Measurements from ENCODE around the gene TNFRSF25.

DNA sequence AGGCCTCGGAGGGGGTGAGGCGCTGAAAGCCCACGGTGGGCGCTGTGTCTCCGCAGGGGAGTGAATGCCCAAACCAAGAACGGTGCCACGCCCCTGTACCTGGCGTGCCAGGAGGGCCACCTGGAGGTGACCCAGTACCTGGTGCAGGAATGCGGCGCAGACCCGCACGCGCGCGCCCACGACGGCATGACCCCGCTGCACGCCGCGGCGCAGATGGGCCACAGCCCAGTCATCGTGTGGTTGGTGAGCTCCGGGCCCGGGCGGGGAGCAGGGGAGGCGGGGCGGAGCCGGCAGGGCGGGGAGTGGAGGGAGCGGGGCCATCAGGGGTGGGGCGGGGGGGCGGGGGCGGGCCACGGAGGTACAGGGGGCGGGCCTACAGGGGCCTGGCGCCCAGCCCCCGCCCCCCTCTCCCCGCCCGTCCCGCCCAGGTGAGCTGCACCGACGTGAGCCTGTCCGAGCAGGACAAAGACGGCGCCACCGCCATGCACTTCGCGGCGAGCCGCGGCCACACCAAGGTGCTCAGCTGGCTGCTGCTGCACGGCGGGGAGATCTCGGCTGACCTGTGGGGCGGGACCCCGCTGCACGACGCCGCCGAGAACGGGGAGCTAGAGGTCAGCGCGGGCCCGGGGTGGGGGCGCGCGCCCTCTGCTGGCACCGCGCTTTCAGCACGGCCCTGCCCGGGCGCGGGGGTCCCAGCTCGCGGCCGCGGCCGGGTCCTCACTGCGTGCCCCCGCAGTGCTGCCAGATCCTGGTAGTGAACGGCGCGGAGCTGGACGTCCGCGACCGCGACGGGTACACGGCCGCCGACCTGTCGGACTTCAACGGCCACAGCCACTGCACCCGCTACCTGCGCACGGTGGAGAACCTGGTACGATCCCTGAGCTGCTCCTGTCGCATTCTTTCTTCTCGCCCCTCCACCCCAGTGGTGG lies 25.5 kb downstream of the TNFRSF25 start:
- TF ChIP-seq, protein P1, sequence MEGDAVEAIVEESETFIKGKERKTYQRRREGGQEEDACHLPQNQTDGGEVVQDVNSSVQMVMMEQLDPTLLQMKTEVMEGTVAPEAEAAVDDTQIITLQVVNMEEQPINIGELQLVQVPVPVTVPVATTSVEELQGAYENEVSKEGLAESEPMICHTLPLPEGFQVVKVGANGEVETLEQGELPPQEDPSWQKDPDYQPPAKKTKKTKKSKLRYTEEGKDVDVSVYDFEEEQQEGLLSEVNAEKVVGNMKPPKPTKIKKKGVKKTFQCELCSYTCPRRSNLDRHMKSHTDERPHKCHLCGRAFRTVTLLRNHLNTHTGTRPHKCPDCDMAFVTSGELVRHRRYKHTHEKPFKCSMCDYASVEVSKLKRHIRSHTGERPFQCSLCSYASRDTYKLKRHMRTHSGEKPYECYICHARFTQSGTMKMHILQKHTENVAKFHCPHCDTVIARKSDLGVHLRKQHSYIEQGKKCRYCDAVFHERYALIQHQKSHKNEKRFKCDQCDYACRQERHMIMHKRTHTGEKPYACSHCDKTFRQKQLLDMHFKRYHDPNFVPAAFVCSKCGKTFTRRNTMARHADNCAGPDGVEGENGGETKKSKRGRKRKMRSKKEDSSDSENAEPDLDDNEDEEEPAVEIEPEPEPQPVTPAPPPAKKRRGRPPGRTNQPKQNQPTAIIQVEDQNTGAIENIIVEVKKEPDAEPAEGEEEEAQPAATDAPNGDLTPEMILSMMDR (IDR thresholded peaks at IDR 0.05), result no peak
- no peak for TF ChIP-seq POLR2A (IDR thresholded peaks at IDR 0.05)
